Gastrocnemius medialis (tissue), 4 donors: ENCODE data around the gene NFIC.

ENCODE experiments used
- POLR2A ChIP-seq, 2 donors: fragments of 450-650 bp; IDR thresholded peaks; one replicate each; pipeline ENCODE4 v1.6.1; 2017; ENCODE audit warnings: antibody characterized with exemption in 2 of 2, mild to moderate bottlenecking in 2 of 2, moderate library complexity in 2 of 2
- TF ChIP-seq, protein P1 (sequence below), 5 experiments: fragments of 450-650 bp in 3 of 5; fragments of 200-600 bp in 2 of 5; sonication (generic) in 2 of 5; IDR thresholded peaks in 4 of 5; conservative IDR thresholded peaks in 1 of 5; 1 replicate in 4 of 5; 2 replicates in 1 of 5; pipeline ENCODE4 v1.5.1; 2016 to 2019; ENCODE audit warnings: antibody characterized with exemption in 5 of 5, mild to moderate bottlenecking in 3 of 5, moderate library complexity in 3 of 5

- TF ChIP-seq, protein P1, sequence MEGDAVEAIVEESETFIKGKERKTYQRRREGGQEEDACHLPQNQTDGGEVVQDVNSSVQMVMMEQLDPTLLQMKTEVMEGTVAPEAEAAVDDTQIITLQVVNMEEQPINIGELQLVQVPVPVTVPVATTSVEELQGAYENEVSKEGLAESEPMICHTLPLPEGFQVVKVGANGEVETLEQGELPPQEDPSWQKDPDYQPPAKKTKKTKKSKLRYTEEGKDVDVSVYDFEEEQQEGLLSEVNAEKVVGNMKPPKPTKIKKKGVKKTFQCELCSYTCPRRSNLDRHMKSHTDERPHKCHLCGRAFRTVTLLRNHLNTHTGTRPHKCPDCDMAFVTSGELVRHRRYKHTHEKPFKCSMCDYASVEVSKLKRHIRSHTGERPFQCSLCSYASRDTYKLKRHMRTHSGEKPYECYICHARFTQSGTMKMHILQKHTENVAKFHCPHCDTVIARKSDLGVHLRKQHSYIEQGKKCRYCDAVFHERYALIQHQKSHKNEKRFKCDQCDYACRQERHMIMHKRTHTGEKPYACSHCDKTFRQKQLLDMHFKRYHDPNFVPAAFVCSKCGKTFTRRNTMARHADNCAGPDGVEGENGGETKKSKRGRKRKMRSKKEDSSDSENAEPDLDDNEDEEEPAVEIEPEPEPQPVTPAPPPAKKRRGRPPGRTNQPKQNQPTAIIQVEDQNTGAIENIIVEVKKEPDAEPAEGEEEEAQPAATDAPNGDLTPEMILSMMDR (IDR thresholded peaks at IDR 0.05 in 4 of 5, conservative IDR thresholded peaks at IDR 0.05 in 1 of 5): no peak
- no peak for TF ChIP-seq POLR2A (IDR thresholded peaks at IDR 0.05)
Measured at GRCh38 chr19:3320354-3320670, 46.1 kb upstream of the NFIC start.
